ENCODE data around the gene CNOT8. TPM values are rescaled to one million over a fixed set of nuclear protein-coding genes. Genes with fewer than 3 reads are reported as not detected.
"Not testable (repeated sequence)": the region's sequence is repeated elsewhere in the genome, so short reads cannot be mapped to it uniquely, and the experiment has no call there.

CNOT8 gene
- polyA plus RNA-seq, 1 donor = 50.7 TPM

DNA sequence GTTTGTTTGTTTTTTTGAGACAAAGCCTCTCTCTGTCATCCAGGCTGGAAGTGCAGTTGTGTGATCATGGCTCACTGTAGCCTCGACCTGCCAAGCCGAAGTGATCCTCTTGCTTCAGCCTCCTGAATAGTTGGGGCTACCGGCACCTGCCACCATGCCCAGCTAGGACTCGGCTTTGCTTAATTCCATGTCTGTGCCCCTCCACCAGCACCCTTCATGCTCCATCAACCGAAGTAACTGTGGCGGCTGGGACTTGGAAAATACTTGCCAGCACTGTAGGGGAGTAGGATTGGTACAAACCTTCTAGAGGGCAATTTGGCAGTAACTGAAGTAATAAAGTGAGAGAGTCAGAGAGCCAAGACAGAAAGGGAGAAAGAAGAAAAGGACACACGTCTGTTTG lies 27.0 kb upstream of the CNOT8 start:
- DNase-seq = no peak
- Histone ChIP-seq H3K36me3 (ENCODE audit: control insufficient read depth, insufficient read depth, low read length) (peaks cover 33% of the 10 kb centered on the region), H3K27ac (ENCODE audit: low read length) (no peak overlapping the region), H3K4me1 (ENCODE audit: control insufficient read depth, insufficient read depth, low read length) (peaks cover 17% of the 10 kb centered on the region), H3K9me3 (ENCODE audit: control insufficient read depth, low read depth, low read length) (no peaks in the 10 kb centered on the region), H3K27me3 (ENCODE audit: control insufficient read depth, insufficient read depth, low read length) (no peaks in the 10 kb centered on the region), H3K4me3 (ENCODE audit: low read length) (no peak overlapping the region)
- WGBS (ENCODE audit: insufficient coverage, low lambda C conversion rate) = 88% methylated on average over 1 of the region's 7 CpGs

DNA sequence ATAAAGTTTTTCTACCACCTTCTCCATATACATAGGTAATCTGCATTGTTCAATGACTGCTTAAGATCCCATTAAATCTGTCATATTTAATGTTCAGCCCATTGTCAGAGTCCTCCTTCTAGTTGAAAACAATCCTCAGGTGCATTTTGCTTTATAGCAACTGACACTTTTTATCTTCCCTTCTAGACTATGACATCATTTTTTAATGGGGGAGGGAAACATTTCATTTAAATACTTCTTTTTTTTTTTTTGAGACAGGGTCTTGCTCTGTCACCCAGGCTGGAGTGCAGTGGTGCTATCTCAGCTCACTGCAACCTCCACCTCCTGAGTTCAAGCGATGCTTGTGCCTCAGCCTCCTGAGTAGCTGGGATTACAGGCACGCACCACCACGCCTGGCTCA lies 25.6 kb upstream of the CNOT8 start:
- WGBS (ENCODE audit: insufficient coverage, low lambda C conversion rate) = no CpG with 5 or more reads among the region's 3 CpGs
- peaks cover 27% of the 10 kb centered on the region for H3K4me1 ChIP-seq (ENCODE audit: control insufficient read depth, insufficient read depth, low read length)
- not testable (repeated sequence) for DNase-seq

GRCh38 chr5:154834053-154834452 lies 24.4 kb upstream of the CNOT8 start:
- no peak for DNase-seq
- Histone ChIP-seq H3K4me3 (ENCODE audit: low read length) (no peak overlapping the region), H3K27ac (ENCODE audit: low read length) (peak overlapping the region; percentile 72), H3K4me1 (ENCODE audit: control insufficient read depth, insufficient read depth, low read length) (peaks cover 32% of the 10 kb centered on the region), H3K27me3 (ENCODE audit: control insufficient read depth, insufficient read depth, low read length) (no peaks in the 10 kb centered on the region), H3K9me3 (ENCODE audit: control insufficient read depth, low read depth, low read length) (no peaks in the 10 kb centered on the region), H3K36me3 (ENCODE audit: control insufficient read depth, insufficient read depth, low read length) (peaks cover 25% of the 10 kb centered on the region)
- 60% methylated on average over 1 of the region's 1 CpG for WGBS (ENCODE audit: insufficient coverage, low lambda C conversion rate)

More for the DNA sequence above, 25.6 kb upstream of the CNOT8 start:
- H3K27ac ChIP-seq (ENCODE audit: low read length); H3K9me3 ChIP-seq (ENCODE audit: control insufficient read depth, low read depth, low read length); H3K4me3 ChIP-seq (ENCODE audit: low read length); H3K27me3 ChIP-seq (ENCODE audit: control insufficient read depth, insufficient read depth, low read length): not testable (repeated sequence)
- H3K36me3 ChIP-seq (ENCODE audit: control insufficient read depth, insufficient read depth, low read length) = peaks cover 31% of the 10 kb centered on the region

- not testable (repeated sequence) for H3K27me3 ChIP-seq (ENCODE audit: control insufficient read depth, insufficient read depth, low read length); DNase-seq; H3K4me3 ChIP-seq (ENCODE audit: low read length); H3K36me3 ChIP-seq (ENCODE audit: control insufficient read depth, insufficient read depth, low read length); H3K9me3 ChIP-seq (ENCODE audit: control insufficient read depth, low read depth, low read length); H3K27ac ChIP-seq (ENCODE audit: low read length)
- WGBS (ENCODE audit: insufficient coverage, low lambda C conversion rate) = no CpG with 5 or more reads among the region's 9 CpGs
- H3K4me1 ChIP-seq (ENCODE audit: control insufficient read depth, insufficient read depth, low read length) = peaks cover 32% of the 10 kb centered on the region
Measured at GRCh38 chr5:154835701-154836052, 22.8 kb upstream of the CNOT8 start.

GRCh38 chr5:154836225-154836624 lies 22.2 kb upstream of the CNOT8 start:
- Histone ChIP-seq H3K36me3 (ENCODE audit: control insufficient read depth, insufficient read depth, low read length) (peaks cover 4% of the 10 kb centered on the region), H3K4me3 (ENCODE audit: low read length) (no peak overlapping the region), H3K4me1 (ENCODE audit: control insufficient read depth, insufficient read depth, low read length) (peaks cover 32% of the 10 kb centered on the region), H3K27ac (ENCODE audit: low read length) (no peak overlapping the region), H3K27me3 (ENCODE audit: control insufficient read depth, insufficient read depth, low read length) (no peaks in the 10 kb centered on the region), H3K9me3 (ENCODE audit: control insufficient read depth, low read depth, low read length) (no peaks in the 10 kb centered on the region)
- DNase-seq = no peak
- no CpG with 5 or more reads among the region's 6 CpGs for WGBS (ENCODE audit: insufficient coverage, low lambda C conversion rate)

DNA sequence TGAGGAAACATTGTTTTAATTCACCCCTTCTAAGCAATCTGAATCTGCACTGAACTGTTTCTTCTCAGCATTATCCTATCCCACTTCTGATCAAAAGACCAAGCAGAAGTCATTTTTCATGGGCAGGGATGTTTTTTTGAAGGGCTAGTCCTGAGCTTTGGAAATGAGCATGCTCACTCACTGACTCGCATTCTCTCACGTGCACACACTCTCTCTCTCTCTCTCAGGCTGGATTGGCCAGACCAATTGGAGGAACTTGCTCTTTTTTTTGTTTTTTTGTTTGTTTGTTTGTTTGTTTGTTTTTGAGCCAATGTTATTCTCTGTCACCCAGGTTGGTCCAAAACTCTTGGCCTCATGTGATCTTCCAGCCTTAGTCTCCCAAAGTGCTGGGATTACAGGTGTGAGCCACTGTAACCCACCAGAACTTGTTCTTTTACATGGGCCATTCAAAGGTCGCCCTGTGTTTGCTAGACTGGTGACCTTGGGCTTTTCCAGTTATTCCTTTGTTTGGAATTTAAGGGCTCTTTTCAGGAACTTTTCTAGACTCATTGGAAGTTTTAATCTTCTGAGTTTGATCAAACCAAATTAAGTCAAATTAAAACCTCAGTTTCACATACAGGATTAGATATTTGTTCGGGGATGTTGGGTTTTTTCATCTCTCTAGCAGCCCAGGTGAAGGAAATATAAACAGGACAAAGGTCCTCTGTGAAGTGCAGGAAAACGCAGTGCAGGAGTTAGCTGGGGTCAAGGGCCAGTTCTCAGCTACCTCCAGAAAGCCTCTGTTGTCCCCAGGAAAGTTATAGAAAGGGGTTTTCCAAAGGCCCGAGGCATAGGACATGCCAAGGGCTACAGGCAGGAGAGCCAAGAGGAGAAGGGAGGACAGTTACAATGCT lies 21.2 kb upstream of the CNOT8 start:
- Histone ChIP-seq H3K4me3 (ENCODE audit: low read length) (no peak overlapping the region), H3K36me3 (ENCODE audit: control insufficient read depth, insufficient read depth, low read length) (no peaks in the 10 kb centered on the region), H3K27ac (ENCODE audit: low read length) (peak overlapping the region; percentile 67), H3K27me3 (ENCODE audit: control insufficient read depth, insufficient read depth, low read length) (no peaks in the 10 kb centered on the region), H3K4me1 (ENCODE audit: control insufficient read depth, insufficient read depth, low read length) (peaks cover 32% of the 10 kb centered on the region), H3K9me3 (ENCODE audit: control insufficient read depth, low read depth, low read length) (no peaks in the 10 kb centered on the region)
- DNase-seq = peak in 1 of 2 donors; percentile 84
- WGBS (ENCODE audit: insufficient coverage, low lambda C conversion rate) = no CpG with 5 or more reads among the region's 6 CpGs

DNA sequence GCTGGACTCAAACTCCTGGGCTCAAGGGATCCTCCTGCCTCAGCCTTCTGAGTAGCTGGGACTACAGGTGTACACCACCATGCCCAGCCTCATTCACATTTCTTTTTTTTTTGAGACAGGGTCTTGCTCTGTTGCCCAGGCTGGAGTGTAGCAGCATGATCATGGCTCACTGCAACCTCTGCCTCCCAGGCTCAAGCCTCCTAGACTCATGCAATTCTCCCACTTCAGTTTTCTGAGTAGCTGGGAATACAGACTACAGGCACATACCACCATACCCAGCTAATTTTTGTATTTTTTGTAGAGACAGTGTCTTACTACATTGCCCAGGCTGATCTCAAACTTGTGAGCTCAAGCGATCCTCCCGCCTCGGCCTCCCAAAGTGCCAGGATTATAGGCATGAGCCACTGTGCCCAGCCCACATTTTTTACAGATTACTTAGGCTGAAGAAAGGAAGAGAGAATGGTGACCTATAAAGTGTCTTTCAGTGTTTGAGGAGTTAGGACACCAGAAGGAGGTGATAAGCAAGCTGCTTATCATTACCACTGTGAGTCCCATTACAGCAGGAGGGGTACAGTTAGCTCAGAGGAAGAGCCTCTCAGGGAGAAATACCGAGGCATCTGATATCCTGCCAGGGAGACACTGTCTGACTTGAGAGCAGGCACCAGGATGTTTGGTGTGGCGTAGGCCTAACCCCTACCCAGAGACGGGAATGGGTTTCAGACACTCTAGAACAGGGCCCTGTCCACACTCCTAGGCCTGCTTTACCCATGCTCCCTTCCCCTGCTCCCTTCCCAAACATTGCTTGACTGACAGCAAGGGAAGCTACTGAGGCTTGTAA lies 17.8 kb upstream of the CNOT8 start:
- Histone ChIP-seq H3K27ac (ENCODE audit: low read length) (no peak overlapping the region), H3K27me3 (ENCODE audit: control insufficient read depth, insufficient read depth, low read length) (no peaks in the 10 kb centered on the region), H3K4me3 (ENCODE audit: low read length) (no peak overlapping the region), H3K4me1 (ENCODE audit: control insufficient read depth, insufficient read depth, low read length) (peaks cover 28% of the 10 kb centered on the region), H3K9me3 (ENCODE audit: control insufficient read depth, low read depth, low read length) (no peaks in the 10 kb centered on the region), H3K36me3 (ENCODE audit: control insufficient read depth, insufficient read depth, low read length) (no peaks in the 10 kb centered on the region)
- no peak for DNase-seq
- WGBS (ENCODE audit: insufficient coverage, low lambda C conversion rate) = no CpG with 5 or more reads among the region's 6 CpGs

DNA sequence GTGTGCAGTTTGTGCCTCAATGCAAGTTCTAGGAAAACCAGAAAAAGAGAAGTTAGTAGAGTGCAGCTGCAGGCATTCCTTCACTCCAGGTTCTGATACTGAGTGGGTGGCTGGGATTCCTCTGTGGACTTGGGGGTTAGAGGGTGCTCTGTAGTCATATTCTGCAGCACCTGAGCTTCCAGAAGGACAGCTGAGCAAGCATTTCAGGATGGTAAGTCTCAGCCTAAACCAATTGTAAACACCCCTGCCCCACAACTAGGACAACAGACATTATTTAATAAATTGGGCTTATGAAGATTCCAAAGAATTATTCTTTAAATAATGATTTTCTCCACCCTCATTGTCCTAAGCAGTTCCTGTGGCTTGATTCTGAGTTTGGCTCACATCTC lies 17.2 kb upstream of the CNOT8 start:
- no peak overlapping the region for H3K27ac ChIP-seq (ENCODE audit: low read length)

GRCh38 chr5:154842689-154843530 lies 15.5 kb upstream of the CNOT8 start:
- H3K27me3 ChIP-seq (ENCODE audit: control insufficient read depth, insufficient read depth, low read length) = no peaks in the 10 kb centered on the region
- peak in 1 of 2 donors; percentile 29 for DNase-seq
- peaks cover 10% of the 10 kb centered on the region for H3K4me1 ChIP-seq (ENCODE audit: control insufficient read depth, insufficient read depth, low read length)
- no CpG with 5 or more reads among the region's 6 CpGs for WGBS (ENCODE audit: insufficient coverage, low lambda C conversion rate)
- H3K36me3 ChIP-seq (ENCODE audit: control insufficient read depth, insufficient read depth, low read length) = no peaks in the 10 kb centered on the region
- no peaks in the 10 kb centered on the region for H3K9me3 ChIP-seq (ENCODE audit: control insufficient read depth, low read depth, low read length)
- H3K27ac ChIP-seq (ENCODE audit: low read length) = peak overlapping the region; percentile 20
- no peak overlapping the region for H3K4me3 ChIP-seq (ENCODE audit: low read length)

More for the DNA sequence above, 17.2 kb upstream of the CNOT8 start:
- Histone ChIP-seq H3K4me3 (ENCODE audit: low read length) (no peak overlapping the region), H3K36me3 (ENCODE audit: control insufficient read depth, insufficient read depth, low read length) (no peaks in the 10 kb centered on the region), H3K4me1 (ENCODE audit: control insufficient read depth, insufficient read depth, low read length) (peaks cover 23% of the 10 kb centered on the region), H3K27me3 (ENCODE audit: control insufficient read depth, insufficient read depth, low read length) (no peaks in the 10 kb centered on the region), H3K9me3 (ENCODE audit: control insufficient read depth, low read depth, low read length) (no peaks in the 10 kb centered on the region)
- DNase-seq = no peak

DNA sequence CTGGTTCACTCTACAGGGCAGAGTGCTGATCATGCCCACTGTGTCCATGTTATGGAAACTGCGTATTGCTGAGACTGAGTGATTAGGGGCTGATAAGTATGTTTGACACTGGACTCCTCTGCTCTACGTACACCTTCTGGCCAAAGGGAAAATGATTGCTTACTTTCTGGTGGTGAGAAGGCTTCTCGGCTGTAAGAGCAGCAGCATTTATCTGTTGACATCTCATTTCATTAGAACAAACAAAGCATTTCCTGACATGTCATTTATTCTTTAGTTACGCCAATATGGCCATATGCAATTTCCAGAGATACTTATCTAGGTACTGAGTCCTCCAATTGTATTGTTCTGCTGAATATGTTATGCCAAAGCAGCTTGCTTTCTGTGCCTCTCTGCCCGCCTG lies 13.6 kb upstream of the CNOT8 start:
- peak in 1 of 2 donors; percentile 12 for DNase-seq
- Histone ChIP-seq H3K4me3 (ENCODE audit: low read length) (no peak overlapping the region), H3K27ac (ENCODE audit: low read length) (no peak overlapping the region), H3K4me1 (ENCODE audit: control insufficient read depth, insufficient read depth, low read length) (peaks cover 9% of the 10 kb centered on the region), H3K9me3 (ENCODE audit: control insufficient read depth, low read depth, low read length) (no peaks in the 10 kb centered on the region), H3K27me3 (ENCODE audit: control insufficient read depth, insufficient read depth, low read length) (no peaks in the 10 kb centered on the region), H3K36me3 (ENCODE audit: control insufficient read depth, insufficient read depth, low read length) (no peaks in the 10 kb centered on the region)
- WGBS (ENCODE audit: insufficient coverage, low lambda C conversion rate) = 20% methylated on average over 1 of the region's 5 CpGs

All from large intestine (tissue), 3 donors.